Hepatocyte (in vitro differentiated cells): Measurements from ENCODE around the gene NEK1. TPM values are rescaled to one million over a fixed set of nuclear protein-coding genes. Genes with fewer than 3 reads are reported as not detected.

ENCODE experiments used
- DNase-seq: peaks from one replicate; pipeline ENCODE4 v3.0.0-alpha.2; 2016; ENCODE audit warnings: low spot score
- H2AFZ ChIP-seq: fragments of 200-600 bp; sonication (generic); 2 replicates; pipeline ENCODE4 v1.6.0; 2016; ENCODE audit warnings: antibody characterized with exemption, mild to moderate bottlenecking
- H3K27ac ChIP-seq: fragments of 200-600 bp; sonication (generic); 2 replicates; pipeline ENCODE4 v1.5.1; 2016; ENCODE audit warnings: mild to moderate bottlenecking
- H3K27me3 ChIP-seq: fragments of 200-600 bp; sonication (generic); 2 replicates; pipeline ENCODE4 v1.6.1; 2016
- H3K36me3 ChIP-seq: fragments of 200-600 bp; sonication (generic); replicated peaks from 2 replicates; pipeline ENCODE4 v1.5.1; 2016; ENCODE audit warnings: low read depth; ENCODE audit not compliant: insufficient read depth
- H3K4me1 ChIP-seq: fragments of 200-600 bp; sonication (generic); 2 replicates; pipeline ENCODE4 v1.5.1; 2016; ENCODE audit warnings: mild to moderate bottlenecking, moderate library complexity; ENCODE audit not compliant: insufficient read depth
- H3K4me2 ChIP-seq: fragments of 200-600 bp; sonication (generic); 2 replicates; pipeline ENCODE4 v1.6.0; 2016
- H3K4me3 ChIP-seq: fragments of 200-600 bp; sonication (generic); 2 replicates; pipeline ENCODE4 v1.5.1; 2016; ENCODE audit warnings: mild to moderate bottlenecking
- H3K79me2 ChIP-seq: fragments of 200-600 bp; sonication (generic); 2 replicates; pipeline ENCODE4 v1.6.0; 2017; ENCODE audit warnings: mild to moderate bottlenecking
- H3K9me2 ChIP-seq: fragments of 200-600 bp; sonication (generic); replicated peaks from 2 replicates; pipeline ENCODE4 v1.6.0; 2017; ENCODE audit warnings: mild to moderate bottlenecking; ENCODE audit not compliant: insufficient read depth
- H3K9me3 ChIP-seq: fragments of 200-600 bp; sonication (generic); 2 replicates; pipeline ENCODE4 v1.5.1; 2016; ENCODE audit warnings: low read depth, mild to moderate bottlenecking
- H4K20me1 ChIP-seq: fragments of 200-600 bp; sonication (generic); 2 replicates; pipeline ENCODE4 v1.6.0; 2016; ENCODE audit warnings: mild to moderate bottlenecking; ENCODE audit not compliant: insufficient read depth, poor library complexity, severe bottlenecking
- EZH2 ChIP-seq: fragments of 200-600 bp; sonication (generic); IDR thresholded peaks from 2 replicates; pipeline ENCODE4 v1.6.1; 2016; ENCODE audit warnings: antibody characterized with exemption, mild to moderate bottlenecking, borderline replicate concordance
- EZH2phosphoT487 ChIP-seq: fragments of 200-600 bp; sonication (generic); IDR thresholded peaks from one replicate; pipeline ENCODE4 v1.6.1; 2018; ENCODE audit warnings: antibody characterized with exemption, mild to moderate bottlenecking, low read depth, moderate library complexity; ENCODE audit not compliant: unreplicated experiment, severe bottlenecking
- WGBS: methylation state at CpG from one replicate; pipeline ENCODE4 v1.1.6; 2016; ENCODE audit warnings: low lambda C conversion rate; ENCODE audit errors: missing lambda C conversion rate; 5-methylcytosine and 5-hydroxymethylcytosine counted together
- polyA plus RNA-seq: library from polyadenylated mRNA; unstranded; fragments of >200 nt; fragmentation: Nextera tagmentation; extraction: Ambion mirVana; gene quantifications from 2 replicates; pipeline ENCODE4 v1.2.1, GENCODE V29; 2016
- total RNA-seq: library from RNA; depleted of rRNA; stranded (reverse); fragments of >200 nt; gene quantifications from 2 replicates; pipeline ENCODE4 v1.2.3, GENCODE V29; 2014
- TF ChIP-seq, protein P1 (sequence below): fragments of 200-600 bp; sonication (generic); IDR thresholded peaks from 2 replicates; pipeline ENCODE4 v1.5.1; 2016; ENCODE audit warnings: antibody characterized with exemption, mild to moderate bottlenecking; ENCODE audit not compliant: poor library complexity

The NEK1 gene
- total and polyA plus RNA-seq, 2 experiments from 2014 or later = 7.8 to 10.4 TPM

DNA sequence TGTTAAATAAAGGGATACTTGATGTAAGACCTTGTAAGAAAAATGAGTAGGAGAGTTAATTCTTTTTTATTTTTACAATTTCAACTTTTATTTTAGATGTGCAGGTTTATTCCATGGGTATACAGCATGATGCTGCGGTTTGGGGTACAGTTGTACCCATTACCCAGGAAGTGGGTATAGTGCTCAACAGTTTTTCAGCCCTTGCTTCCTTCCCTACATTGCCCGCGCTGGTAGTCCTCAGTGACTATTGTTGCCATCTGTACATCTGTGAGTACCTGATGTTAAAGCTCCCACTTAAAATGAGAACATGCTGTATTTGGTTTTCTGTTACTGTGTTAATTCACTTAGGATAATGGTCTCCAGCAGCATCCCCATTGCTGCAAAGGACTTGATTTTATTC lies 17.7 kb upstream of the NEK1 start:
- Histone ChIP-seq H4K20me1 (no peaks in the 10 kb centered on the region), H3K27me3 (no peaks in the 10 kb centered on the region), H3K4me2 (no peak overlapping the region), H3K27ac (no peak overlapping the region), H2AFZ (no peak overlapping the region), H3K4me1 (no peaks in the 10 kb centered on the region), H3K4me3 (no peak overlapping the region), H3K9me3 (no peaks in the 10 kb centered on the region), H3K9me2 (no peaks in the 10 kb centered on the region), H3K79me2 (peaks cover 87% of the 10 kb centered on the region), H3K36me3 (no peaks in the 10 kb centered on the region)
- DNase-seq = no peak
- TF ChIP-seq EZH2phosphoT487 (no peak), EZH2 (no peak)
- TF ChIP-seq, protein P1, sequence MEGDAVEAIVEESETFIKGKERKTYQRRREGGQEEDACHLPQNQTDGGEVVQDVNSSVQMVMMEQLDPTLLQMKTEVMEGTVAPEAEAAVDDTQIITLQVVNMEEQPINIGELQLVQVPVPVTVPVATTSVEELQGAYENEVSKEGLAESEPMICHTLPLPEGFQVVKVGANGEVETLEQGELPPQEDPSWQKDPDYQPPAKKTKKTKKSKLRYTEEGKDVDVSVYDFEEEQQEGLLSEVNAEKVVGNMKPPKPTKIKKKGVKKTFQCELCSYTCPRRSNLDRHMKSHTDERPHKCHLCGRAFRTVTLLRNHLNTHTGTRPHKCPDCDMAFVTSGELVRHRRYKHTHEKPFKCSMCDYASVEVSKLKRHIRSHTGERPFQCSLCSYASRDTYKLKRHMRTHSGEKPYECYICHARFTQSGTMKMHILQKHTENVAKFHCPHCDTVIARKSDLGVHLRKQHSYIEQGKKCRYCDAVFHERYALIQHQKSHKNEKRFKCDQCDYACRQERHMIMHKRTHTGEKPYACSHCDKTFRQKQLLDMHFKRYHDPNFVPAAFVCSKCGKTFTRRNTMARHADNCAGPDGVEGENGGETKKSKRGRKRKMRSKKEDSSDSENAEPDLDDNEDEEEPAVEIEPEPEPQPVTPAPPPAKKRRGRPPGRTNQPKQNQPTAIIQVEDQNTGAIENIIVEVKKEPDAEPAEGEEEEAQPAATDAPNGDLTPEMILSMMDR = no peak
- WGBS = 100% methylated on average over 3 of the region's 3 CpGs

DNA sequence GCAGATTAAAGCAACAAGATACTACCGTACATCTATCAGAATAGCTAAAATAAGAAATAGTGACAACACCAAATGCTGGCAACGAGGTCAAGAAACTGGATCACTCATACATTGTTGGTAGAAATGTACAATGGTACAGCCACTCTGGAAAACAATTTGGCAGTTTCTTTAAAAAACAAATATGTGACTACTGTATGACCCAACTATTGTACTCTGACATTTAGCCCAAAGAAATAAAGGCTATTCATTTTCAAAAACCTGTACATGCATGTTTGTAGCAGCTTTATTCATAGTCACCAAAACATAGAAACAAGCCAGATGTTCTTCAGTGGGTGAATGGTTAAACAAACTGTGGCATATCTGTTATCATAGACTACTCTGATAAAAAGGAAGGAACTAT lies 16.2 kb upstream of the NEK1 start:
- no peaks in the 10 kb centered on the region for H4K20me1 ChIP-seq
- no peaks in the 10 kb centered on the region for H3K27me3 ChIP-seq
- no peaks in the 10 kb centered on the region for H3K4me1 ChIP-seq
- DNase-seq = no peak
- H3K36me3 ChIP-seq = peaks cover 2% of the 10 kb centered on the region
- H3K9me3 ChIP-seq = no peaks in the 10 kb centered on the region
- no peak overlapping the region for H3K27ac ChIP-seq
- peaks cover 95% of the 10 kb centered on the region for H3K79me2 ChIP-seq
- TF ChIP-seq EZH2 = no peak
- no peak for TF ChIP-seq EZH2phosphoT487
- TF ChIP-seq, protein P1 = no peak
- H2AFZ ChIP-seq = no peak overlapping the region
- no peak overlapping the region for H3K4me3 ChIP-seq
- H3K9me2 ChIP-seq = no peaks in the 10 kb centered on the region
- 95% methylated on average over 2 of the region's 2 CpGs for WGBS
- H3K4me2 ChIP-seq = no peak overlapping the region

DNA sequence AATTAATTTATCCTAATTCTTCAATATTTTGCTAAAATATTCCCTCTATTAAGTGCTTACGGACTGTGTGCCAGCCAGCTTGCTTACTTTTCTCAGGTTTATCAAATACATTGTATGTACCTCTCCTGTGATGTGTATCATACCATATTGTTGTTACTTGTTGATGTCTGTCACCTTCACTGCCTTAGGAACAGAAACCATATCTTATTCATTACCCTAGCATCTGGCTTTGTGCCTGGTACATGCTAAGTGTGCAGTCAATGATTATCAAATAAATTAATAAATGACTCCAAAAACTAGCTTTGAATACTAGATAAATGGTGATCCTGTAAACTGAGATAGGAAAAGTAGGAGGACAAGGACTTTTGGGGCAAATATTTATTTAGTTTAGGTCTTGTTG lies 14.9 kb upstream of the NEK1 start:
- Histone ChIP-seq H3K4me3 (no peak overlapping the region), H3K27me3 (no peaks in the 10 kb centered on the region), H3K9me2 (no peaks in the 10 kb centered on the region), H3K4me2 (no peak overlapping the region), H3K79me2 (peaks cover 98% of the 10 kb centered on the region), H3K36me3 (peaks cover 3% of the 10 kb centered on the region), H3K9me3 (no peaks in the 10 kb centered on the region), H3K27ac (no peak overlapping the region), H4K20me1 (no peaks in the 10 kb centered on the region), H3K4me1 (no peaks in the 10 kb centered on the region), H2AFZ (no peak overlapping the region)
- no peak for DNase-seq
- TF ChIP-seq, protein P1 = no peak
- TF ChIP-seq EZH2phosphoT487 (no peak), EZH2 (no peak)
- WGBS = 94% methylated on average over 1 of the region's 1 CpG
